Renal pelvis (tissue), 12 donors: ENCODE results near the gene D2HGDH. TPM values are rescaled to one million over a fixed set of nuclear protein-coding genes. Genes with fewer than 3 reads are reported as not detected.

Experiments used
- DNase-seq: peaks from one replicate; pipeline ENCODE4 v3.0.0-alpha.2; 2013
- long read RNA-seq, 16 experiments: transcript quantifications; one replicate each; lab custom pipeline, GENCODE V29; 2026
- polyA plus RNA-seq, 3 donors: library from polyadenylated mRNA; unstranded; fragments of 120-200 nt; gene quantifications; one replicate each; pipeline ENCODE4 v1.2.1, GENCODE V29; 2013; ENCODE audit not compliant: insufficient read length in 3 of 3

D2HGDH gene
- 10 to 100 TPM; 43.0 to 81.1 (median 62.5) TPM for polyA plus RNA-seq
- long read RNA-seq, donor 1, transcript D2HGDH-201 (10 exons, 2,617 nt) = major isoform, 5 of 8 reads
- long read RNA-seq, donor 1, partial matches to known transcripts = 0 of 8 reads
- long read RNA-seq, donor 1, other reads (novel, unspliced or antisense) = 0 of 8 reads
- long read RNA-seq, donor 2, partial matches to known transcripts = 45 of 48 reads
- long read RNA-seq, donor 2, other reads (novel, unspliced or antisense) = 0 of 48 reads
- long read RNA-seq, donor 3, partial matches to known transcripts = 0 of 2 reads
- long read RNA-seq, donor 3, other reads (novel, unspliced or antisense) = 0 of 2 reads
- long read RNA-seq, donor 4, partial matches to known transcripts = 82 of 84 reads
- long read RNA-seq, donor 4, other reads (novel, unspliced or antisense) = 0 of 84 reads
- long read RNA-seq, donor 5, partial matches to known transcripts = 11 of 12 reads
- long read RNA-seq, donor 5, other reads (novel, unspliced or antisense) = 0 of 12 reads
- long read RNA-seq, donor 6, transcript D2HGDH-213 (4 exons, 1,026 nt) = major isoform, 9 of 11 reads
- long read RNA-seq, donor 6, partial matches to known transcripts = 0 of 11 reads
- long read RNA-seq, donor 6, other reads (novel, unspliced or antisense) = 0 of 11 reads
- long read RNA-seq, donor 7, partial matches to known transcripts = 0 of 1 reads
- long read RNA-seq, donor 7, other reads (novel, unspliced or antisense) = 0 of 1 reads
- long read RNA-seq, donor 8, partial matches to known transcripts = 0 of 1 reads
- long read RNA-seq, donor 8, other reads (novel, unspliced or antisense) = 0 of 1 reads
- long read RNA-seq, donor 9, partial matches to known transcripts = 0 of 5 reads
- long read RNA-seq, donor 9, other reads (novel, unspliced or antisense) = 0 of 5 reads
- long read RNA-seq, donor 10, partial matches to known transcripts = 6 of 9 reads
- long read RNA-seq, donor 10, other reads (novel, unspliced or antisense) = 0 of 9 reads
- long read RNA-seq, donor 11, partial matches to known transcripts = 0 of 1 reads
- long read RNA-seq, donor 11, other reads (novel, unspliced or antisense) = 0 of 1 reads
- long read RNA-seq, donor 12, partial matches to known transcripts = 0 of 2 reads
- long read RNA-seq, donor 12, other reads (novel, unspliced or antisense) = 0 of 2 reads
- long read RNA-seq, donor 13, partial matches to known transcripts = 0 of 1 reads
- long read RNA-seq, donor 13, other reads (novel, unspliced or antisense) = 0 of 1 reads
- long read RNA-seq, donor 14 = 0 reads
- long read RNA-seq, donor 15, partial matches to known transcripts = 96 of 97 reads
- long read RNA-seq, donor 15, other reads (novel, unspliced or antisense) = 0 of 97 reads
- long read RNA-seq, donor 16, partial matches to known transcripts = 0 of 2 reads
- long read RNA-seq, donor 16, other reads (novel, unspliced or antisense) = 0 of 2 reads

DNA sequence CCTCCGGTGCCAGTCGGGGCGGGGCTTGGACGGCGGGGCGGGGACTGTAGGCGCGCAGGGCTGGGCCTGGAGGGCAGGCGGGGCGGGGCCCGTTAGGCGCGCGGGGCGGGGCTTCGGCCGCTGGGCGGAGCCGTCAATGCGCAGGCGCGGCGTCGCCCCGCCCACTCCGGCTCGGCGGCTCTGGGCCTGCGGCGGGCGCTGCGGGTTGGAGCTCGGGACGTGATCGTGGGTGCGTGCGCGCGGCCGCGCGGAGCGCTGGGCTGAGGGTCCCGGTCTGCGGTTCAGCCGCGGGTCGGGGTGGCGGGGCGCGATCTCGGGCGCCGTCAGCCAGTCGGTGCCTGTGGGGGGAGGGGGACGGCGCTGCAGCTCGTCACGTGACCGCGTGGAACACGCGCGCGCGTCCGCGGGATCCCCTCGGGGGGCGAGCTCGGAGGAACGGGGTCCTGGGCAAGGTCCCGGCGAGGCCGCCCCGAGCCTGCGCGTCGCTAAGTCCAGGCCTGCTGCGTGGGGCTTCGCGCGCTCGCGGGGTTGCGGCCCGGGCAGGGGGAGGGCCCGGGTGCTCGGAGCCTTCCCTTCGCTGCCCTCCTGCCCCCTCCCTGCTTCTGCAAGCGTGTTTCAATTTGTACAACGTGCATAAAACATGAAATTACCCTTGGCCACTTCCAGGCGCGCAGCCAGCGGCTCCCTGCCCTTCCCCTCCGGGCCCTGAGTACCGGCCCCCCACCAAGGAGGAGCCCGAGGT is at the start of gene D2HGDH:
Gene D2HGDH, plus strand, starts transcription at position 164 of the 742 bp plus-strand sequence. CDS start 595 bp downstream, outside the sequence.
- DNase-seq = peak; percentile 82

DNA sequence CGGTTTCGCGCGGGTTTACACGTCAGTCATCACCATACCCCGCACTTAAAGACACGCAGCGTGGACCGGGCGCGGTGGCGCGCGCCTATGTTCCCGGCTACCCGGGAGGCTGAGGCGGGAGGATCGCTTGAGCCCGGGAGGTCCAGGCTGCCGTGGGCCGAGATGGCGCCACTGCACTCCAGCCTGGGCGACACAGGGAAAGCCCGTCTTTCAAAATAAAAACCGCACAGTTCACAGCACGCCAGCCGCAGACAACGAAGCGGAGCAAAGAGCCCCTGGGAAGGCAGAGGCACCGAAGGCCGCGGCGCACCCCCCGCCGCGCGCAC is 48.1 kb upstream of the D2HGDH start:
- no peak for DNase-seq

DNA sequence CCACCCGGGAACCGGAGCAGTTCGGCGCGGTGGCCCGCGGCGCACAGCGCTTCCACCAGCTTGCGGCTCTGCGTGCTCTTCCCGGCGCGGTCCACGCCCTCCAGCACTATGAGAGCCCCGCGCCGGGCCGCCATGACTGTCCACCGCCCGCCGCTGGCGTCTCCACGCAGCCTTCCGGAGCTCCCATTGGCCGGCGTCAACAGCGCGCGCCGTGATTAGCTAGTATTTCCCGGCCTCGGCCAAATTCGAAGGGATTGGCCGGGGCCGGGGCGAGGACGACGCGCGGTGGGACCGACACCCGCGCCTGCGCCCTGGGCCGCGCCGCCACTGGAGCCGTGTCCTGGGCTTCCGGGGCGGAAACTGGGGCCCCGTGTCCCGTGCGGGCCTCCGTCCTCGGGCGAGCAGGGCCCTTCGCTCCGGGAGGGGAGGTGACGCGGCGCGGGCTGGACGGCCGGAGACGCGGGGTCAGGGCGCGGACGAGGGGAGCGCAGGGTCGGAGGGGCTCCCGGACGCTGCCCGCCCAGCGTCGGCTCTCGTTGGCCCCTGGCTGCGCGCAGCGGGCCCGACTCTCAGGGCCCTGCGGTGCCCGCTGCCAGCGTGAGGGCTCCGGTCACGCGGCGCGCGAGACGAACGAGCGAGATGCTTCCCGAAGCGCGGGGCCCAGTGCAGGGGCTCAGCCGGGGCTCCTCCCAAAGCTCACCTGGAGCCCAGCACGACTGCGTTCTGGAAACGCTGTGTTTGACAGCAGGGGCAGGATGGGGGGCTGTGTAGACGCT is 47.6 kb upstream of the D2HGDH start, which contains the start of gene DTYMK:
Gene DTYMK, minus strand, starts transcription at position 166 of the 776 bp plus-strand sequence. Its CDS starts 32 bp downstream, at position 134.
- peak; percentile 97 for DNase-seq

DNA sequence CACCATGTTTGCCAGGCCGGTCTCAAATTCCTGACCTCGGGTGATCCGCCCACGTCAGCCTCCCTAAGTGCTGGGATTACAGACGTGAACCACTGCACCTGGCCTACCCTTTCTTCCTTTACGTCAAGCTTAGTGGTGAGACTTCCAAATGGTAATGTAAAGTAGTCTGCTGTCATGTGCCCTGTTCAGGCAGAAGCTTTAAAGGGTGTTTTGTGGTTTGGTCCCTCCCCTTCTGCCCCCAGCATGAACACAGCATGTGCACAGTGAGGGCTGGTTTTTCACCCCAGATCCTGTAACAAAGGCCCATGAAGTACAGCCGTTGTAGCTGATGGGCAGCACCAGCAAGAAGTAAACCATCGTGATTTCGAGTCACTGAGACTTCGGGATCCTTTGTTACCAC is 45.1 kb upstream of the D2HGDH start:
- DNase-seq = no peak

DNA sequence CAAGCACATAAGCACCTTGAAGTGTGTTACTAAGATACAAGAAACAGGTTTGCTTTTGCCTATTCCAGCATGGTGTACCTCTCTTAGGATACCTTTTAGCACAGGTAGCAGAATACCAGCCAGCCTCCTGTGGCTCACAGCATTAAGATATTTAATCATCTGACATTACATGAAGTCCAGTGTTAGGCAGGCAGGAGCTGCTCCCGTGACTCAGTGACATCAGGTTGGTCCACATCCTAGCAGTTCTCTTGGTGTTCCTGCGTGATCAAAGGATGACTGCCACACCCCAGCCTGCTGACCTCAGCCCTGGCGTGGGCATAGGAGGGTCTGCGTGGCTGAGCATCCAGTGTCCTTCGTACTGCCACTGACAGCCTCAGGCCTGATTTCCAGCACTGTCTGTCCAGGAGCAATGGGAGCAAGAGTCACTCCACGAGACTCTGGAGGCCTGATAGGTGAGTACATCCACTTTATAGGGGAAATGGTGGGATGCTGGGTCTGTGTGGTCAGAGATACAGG is 44.2 kb upstream of the D2HGDH start:
- DNase-seq = no peak

DNA sequence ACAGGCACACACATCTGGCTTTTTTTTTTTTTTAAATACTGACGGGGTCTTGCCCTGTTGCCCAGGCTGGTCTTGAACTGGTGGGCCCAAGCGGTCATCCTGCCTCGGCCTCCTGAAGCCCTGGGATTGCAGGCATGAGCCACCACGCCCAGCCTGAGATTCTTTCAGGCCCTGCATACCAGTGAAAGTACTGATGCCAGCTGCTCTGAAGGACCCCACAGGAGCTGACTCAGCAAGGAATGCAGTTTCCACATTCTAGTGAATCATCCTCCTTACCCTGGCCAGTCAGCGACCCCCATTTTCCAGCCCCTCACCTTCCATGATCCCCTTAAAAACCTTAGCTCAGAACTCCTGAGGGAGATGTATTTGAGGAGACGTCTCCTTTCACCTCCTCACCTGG is 42.0 kb upstream of the D2HGDH start:
- DNase-seq = no peak

DNA sequence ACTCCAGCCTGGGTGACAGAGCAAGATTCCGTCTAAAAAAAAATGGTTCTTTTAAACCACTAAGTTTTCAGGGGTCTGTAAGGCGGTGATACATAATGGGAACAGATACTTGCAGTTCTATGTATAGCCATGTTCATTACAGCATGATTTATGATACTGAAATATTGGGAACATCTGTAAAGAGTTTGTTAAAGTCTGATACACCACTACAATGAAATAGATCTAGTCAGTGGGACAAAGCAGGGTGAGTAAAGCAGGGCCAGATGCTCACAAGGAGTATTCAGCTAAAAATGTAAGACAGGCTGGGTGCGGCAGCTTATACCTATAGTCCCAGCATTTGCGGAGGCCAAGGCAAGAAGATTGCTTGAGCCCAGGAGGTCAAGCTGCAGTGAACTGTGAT is 38.8 kb upstream of the D2HGDH start:
- no peak for DNase-seq

DNA sequence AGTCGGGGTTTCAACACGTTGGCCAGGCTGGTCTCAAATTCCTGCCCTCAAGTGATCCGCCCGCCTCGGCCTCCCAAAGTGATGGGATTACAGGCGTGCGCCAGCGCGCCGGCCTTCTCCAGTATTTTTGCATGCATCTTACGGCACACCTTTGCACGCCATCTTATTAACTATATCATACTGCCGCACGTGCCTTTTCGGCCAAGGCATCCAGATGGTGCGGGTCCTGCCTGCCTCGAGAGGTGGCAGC is 33.4 kb upstream of the D2HGDH start:
- DNase-seq = peak; percentile 86

DNA sequence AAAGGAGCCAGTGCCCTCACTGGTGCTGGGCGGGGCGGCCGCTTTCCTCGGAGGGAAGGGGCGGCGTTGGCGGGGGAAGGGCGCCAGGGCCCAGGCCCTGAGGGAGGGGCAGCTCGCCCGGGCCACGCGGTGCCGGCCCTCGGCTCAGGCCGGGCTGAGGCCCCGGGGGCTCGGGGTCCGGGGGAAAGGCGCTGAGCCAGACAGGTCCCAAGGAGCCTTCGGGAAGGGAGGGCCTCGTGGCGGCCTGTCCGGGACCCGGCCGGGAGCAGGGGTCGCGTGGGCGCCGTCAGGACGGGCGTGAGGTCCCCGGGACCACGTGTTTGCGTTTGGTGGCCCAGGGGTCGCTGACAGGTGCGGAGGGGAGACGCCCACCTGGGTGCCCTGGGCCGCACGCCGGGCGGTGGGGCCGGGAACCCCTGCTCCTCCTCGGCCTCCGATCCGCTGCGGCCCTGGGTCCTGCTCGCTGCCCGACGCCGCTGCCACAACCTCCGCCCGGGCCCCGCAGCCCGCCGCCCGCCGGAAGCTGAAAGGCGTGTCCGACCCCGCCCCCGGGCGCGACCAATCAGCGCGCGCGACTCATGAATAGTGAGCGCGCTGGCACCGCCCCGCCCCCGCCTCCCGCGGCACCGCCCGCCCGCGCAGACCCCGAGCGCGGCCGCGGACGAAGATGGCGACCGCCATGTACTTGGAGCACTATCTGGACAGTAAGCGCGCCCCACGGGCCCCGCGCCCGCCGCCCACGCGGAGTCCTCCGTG is 32.9 kb upstream of the D2HGDH start, which contains the start of gene ING5:
Gene ING5, plus strand, starts transcription at position 641 of the 756 bp plus-strand sequence. Its CDS starts 27 bp downstream, at position 668.
- peak; percentile 94 for DNase-seq

DNA sequence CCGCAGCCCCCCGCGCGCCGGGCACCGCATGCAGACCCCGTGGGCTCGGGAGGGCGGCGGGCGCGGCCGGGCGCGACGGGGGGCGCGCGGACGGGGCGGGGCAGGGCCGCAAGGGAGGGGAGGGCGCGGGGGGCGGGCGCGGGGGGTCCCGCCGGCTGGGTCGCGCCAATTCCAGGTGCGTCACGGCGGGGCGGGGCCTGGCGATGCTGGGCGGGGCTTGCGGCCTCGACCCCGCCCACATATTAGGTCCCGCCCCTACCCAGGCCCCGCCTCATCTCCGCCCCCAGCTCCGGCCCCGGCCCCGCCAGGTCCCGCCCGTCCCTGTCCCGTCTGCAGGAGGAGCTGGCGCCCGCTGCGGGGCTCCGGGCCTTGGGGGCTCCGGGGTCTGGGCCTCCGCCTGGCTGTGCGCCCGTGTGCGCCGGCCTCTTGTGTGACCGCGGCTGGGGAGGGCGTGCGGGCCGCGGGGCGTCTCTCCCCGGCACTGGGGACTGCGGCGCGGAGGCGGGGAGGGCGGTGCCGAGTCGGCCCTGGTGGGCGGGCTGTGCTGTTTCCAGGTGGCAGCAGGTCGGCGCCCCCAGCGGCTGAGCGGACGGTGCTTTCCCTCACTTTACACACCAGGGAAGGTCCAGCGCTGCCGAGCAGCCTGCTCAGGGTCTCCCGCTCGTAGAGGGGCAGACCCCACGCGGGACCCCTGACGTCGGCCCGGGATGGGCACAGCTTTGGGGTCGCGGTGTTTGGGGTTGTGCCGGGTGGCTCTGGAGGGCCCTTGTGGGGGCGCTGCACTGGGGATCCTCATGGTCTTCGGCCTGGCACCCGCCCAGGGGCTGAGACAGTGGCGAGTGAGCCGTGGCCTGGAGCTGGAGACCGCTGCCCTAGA is 32.0 kb upstream of the D2HGDH start:
- DNase-seq = peak; percentile 87

DNA sequence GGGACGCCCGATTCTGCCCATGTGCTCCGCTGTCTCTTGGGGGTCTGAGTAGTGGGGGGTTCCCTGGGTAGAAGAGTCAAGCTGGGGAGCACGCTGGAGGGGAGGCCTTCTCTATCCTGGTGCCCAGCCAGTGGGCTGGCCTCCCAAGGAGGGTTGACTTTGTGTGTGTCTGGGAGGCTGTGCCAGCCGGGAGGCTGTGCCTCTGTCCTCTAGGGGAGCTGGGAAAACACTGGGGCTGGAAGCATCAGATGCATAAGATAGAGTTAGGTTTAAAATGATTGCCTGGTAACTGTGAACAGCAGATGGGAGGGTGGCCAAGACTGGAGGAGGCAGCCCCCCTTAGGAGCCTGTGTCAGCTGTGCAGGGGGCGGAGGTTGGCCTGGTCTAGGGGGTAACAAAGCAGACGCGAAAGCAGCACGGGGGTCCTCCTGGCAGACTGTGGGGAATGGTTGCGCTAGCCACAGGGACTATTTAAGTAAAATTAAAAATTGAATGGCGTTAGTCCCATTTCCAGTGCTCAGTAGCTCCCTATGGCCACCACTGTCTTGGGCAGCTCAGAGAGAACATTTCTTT is 31.3 kb upstream of the D2HGDH start:
- no peak for DNase-seq

DNA sequence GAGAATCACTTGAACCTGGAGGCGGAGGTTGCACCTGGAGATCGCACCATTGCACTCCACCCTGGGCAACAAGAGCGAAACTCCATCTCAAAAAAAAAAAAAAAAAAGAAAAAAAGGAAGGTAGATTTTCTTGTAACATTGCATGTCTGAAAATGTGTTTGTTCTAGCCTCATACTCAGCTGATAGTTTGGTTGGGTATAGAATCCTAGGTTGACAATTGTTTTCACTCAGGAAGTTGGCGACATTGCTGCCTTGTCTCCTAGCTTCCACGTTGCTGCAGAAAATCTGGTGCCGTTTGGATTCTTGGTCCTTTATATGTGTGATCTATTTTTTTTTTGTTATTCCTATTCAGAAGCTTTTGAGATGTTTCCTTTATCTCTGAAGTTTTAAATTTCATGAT is 27.9 kb upstream of the D2HGDH start:
- no peak for DNase-seq

DNA sequence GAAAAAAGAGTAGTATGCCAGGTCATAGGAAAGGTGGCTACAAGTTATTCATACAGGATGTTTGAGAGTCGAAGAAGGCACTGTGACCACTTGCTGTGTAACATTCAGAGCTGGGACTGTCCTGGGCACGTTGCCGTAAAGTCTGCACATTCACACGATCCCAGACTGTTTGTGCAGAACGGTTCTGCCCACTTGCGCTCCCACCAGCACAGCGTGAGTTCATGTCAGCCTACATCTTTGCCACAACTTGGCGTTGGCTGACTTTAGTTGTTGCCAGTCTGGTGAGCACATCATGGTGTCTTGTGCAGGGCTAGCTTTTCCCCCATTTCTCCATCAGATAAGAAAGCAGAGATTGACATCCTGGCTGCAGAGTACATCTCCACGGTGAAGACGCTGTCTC is 25.6 kb upstream of the D2HGDH start:
- DNase-seq = no peak

DNA sequence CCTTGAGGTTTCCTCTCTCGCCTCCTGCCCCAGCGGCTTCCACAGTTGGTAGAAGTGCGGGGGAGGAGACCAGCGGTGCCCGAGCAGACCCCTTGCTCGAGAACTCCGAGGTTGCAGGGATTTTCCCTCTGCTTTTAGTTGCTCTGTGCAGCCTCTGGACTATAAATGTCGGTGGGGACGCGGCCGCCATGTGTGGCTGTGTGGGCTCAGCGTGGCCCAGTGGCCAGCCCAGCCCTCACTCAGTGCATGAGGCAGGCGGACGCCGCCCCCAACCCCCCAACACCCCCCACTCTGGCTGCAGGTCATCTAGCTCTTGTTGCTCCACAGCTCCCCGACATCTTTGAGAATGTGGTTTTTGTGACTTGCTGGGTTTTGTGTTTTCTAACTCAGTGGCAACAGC is 15.3 kb upstream of the D2HGDH start:
- DNase-seq = no peak

DNA sequence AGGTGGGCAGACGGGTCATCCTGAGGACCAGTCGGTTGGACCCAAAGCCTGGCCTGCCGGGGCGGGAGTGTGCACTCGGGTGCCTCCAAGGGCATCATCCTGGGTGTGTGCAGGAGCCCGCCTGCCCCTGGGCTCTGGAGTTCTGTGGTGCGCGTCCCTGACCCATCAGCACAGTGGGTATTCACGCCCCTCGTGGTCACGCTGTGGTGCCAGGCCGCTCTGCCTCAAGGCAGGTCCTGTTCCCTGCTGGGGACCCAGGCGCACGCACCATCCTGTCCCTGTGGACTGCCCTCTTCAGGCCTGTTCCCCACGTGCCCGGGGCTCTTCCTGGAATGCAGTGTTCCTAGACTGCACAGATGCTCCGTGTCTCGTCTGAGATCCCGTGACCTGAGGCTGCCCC is 14.3 kb upstream of the D2HGDH start:
- no peak for DNase-seq

DNA sequence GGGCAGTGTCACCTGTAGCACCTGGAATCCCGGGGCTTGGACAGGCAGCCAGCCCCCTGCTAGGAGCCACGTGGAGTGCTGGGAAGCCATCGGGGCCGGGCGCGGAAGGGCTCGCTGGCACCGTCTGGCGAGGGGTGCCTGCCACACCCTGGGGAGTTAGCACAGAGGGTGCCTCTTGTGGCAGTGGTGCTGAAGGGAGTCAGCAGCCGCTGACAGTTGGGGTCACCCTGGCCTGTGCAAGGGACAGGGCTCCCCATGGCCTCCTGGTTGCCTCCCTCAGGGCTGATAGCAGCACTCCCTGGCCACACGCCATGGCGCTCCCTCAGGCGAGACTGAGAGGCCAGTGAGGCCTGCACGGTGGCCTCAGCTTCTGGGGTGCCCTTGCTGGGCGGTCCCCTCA is 13.9 kb upstream of the D2HGDH start:
- DNase-seq = no peak

DNA sequence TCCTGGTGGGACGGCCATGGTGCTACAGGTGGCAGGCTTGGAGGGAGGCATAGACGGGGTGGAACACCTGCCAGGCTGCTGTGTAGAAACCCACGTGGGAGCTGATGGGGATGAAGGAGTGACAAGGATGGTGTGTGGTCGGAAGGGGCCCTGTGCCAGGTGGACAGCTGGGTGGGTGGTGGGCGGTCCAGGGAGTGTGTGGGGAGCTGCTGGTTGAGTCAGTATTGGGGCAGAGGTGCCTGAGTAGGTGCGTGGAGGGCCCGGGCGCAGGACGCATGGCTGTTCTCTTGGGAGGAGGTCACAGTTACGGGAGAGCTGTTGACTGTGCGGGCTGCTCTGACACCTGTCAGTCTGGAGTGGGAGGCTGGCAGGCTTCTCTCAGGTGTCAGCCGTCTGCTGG is 12.6 kb upstream of the D2HGDH start:
- DNase-seq = no peak

DNA sequence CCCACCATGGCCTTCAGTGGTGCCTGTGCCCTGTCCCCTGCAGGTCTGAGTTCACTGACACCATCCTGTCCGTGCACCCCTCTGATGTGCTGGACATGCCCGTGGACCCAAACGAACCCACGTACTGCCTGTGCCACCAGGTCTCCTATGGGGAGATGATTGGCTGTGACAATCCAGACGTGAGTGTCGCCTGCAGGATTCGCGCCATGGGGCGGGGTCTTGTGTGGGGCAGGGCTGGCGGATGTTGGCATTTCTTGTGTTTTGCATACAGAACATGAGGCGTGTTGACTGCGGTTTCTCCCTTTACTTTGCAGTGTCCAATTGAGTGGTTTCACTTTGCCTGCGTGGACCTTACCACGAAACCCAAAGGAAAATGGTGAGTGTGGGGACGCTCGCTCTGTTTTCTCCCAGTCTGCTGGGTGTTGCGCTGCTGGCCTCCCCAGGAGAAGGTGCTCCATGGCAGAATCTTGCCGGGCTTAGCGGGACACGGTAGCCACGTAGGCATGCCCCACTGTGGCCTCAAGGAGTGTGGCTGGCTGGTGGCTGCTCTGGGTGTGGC is 11.5 kb upstream of the D2HGDH start:
- no peak for DNase-seq
